Natural killer cell (primary cell): Measurements from ENCODE around the gene MTERF4. TPM values are rescaled to one million over a fixed set of nuclear protein-coding genes. Genes with fewer than 3 reads are reported as not detected.

Experiments used
- ATAC-seq, 3 donors: fragments of 150-1000 bp in 2 of 3; fragments of 200-7000 bp in 1 of 3; cut with Tn5 transposase; 1 replicate in 1 of 3; 2 replicates in 2 of 3; pipeline ENCODE4 v1.10.0; 2021; ENCODE audit warnings: mild to moderate bottlenecking in 2 of 3, moderate library complexity in 2 of 3
- DNase-seq, 2 donors: peaks; one replicate each; pipeline versions ENCODE4 v3.0.0 to v3.0.0-alpha.2; 2013 to 2021; ENCODE audit warnings: mixed read lengths in 1 of 2
- H3K27ac ChIP-seq: one replicate; pipeline ENCODE4 v1.5.1; 2013; ENCODE audit warnings: mild to moderate bottlenecking, low read length
- H3K27me3 ChIP-seq: one replicate; pipeline ENCODE4 v1.6.1; 2013; ENCODE audit warnings: low read length; ENCODE audit not compliant: control insufficient read depth, insufficient read depth
- H3K36me3 ChIP-seq: one replicate; pipeline ENCODE4 v1.6.1; 2013; ENCODE audit warnings: low read length; ENCODE audit not compliant: control insufficient read depth, insufficient read depth
- H3K4me1 ChIP-seq: one replicate; pipeline ENCODE4 v1.6.1; 2013; ENCODE audit warnings: low read length; ENCODE audit not compliant: control insufficient read depth, insufficient read depth
- H3K4me3 ChIP-seq: one replicate; pipeline ENCODE4 v1.5.1; 2013; ENCODE audit warnings: low read length
- H3K9me3 ChIP-seq: one replicate; pipeline ENCODE4 v1.6.1; 2013; ENCODE audit warnings: low read length; ENCODE audit not compliant: control insufficient read depth, insufficient read depth
- H3K27ac Mint-ChIP-seq, 2 donors: one replicate each; pipeline ENCODE4 v1.8.0; 2022; ENCODE audit warnings: mild to moderate bottlenecking in 2 of 2, mixed read lengths in 2 of 2, moderate library complexity in 1 of 2
- H3K27me3 Mint-ChIP-seq, 2 donors: one replicate each; pipeline ENCODE4 v1.8.0; 2022; ENCODE audit warnings: low read depth in 2 of 2, mixed read lengths in 2 of 2
- H3K36me3 Mint-ChIP-seq: one replicate; pipeline ENCODE4 v1.8.0; 2022; ENCODE audit warnings: mixed read lengths
- H3K4me1 Mint-ChIP-seq, 2 donors: one replicate each; pipeline ENCODE4 v1.8.0; 2022; ENCODE audit warnings: mixed read lengths in 2 of 2
- H3K4me3 Mint-ChIP-seq: one replicate; pipeline ENCODE4 v1.8.0; 2022; ENCODE audit warnings: mild to moderate bottlenecking, moderate library complexity, mixed read lengths
- H3K9me3 Mint-ChIP-seq, 2 donors: one replicate each; pipeline ENCODE4 v1.8.0; 2022; ENCODE audit warnings: mixed read lengths in 2 of 2
- CTCF ChIP-seq: fragments of 200-600 bp; IDR thresholded peaks from one replicate; pipeline ENCODE4 v1.8.0; 2022; ENCODE audit warnings: antibody characterized with exemption
- WGBS: methylation state at CpG from one replicate; pipeline ENCODE4 v1.1.7; 2013; ENCODE audit warnings: missing lambda C conversion rate; ENCODE audit not compliant: insufficient coverage; 5-methylcytosine and 5-hydroxymethylcytosine counted together
- intact Hi-C: fragments of 100-400 bp; cut with micrococcal nuclease; formaldehyde crosslinking; loops from one replicate; pipeline ENCODE4 v1.14.2; 2022
- total RNA-seq, 4 donors: library from RNA; stranded (reverse); fragments of 120-200 nt in 1 of 4; gene quantifications; one replicate each; pipeline versions ENCODE4 v1.2.3 to v1.2.4, GENCODE V29; 2013 to 2022

Gene MTERF4
- total RNA-seq, 3 donors from 2014 or later (not counting 1 experiment from before 2014, with no cell fraction given): 38.9 to 45.5 (median 39.2) TPM

- intact Hi-C loops: loop anchor here (5.0 kb wide), 1 partner anchor 208 kb away; the partner anchor contains the start of gene FARP2
- peak in 2 of 3 donors; percentile 11 to 12 for ATAC-seq
- WGBS: under 1% methylated on average over 23 of the region's 23 CpGs
- Mint-ChIP-seq H3K9me3 (no peaks in the 10 kb centered on the region), H3K4me3 (peak overlapping the region; percentile 95), H3K27ac (peak overlapping the region; percentile 89 to 90), H3K27me3 (no peaks in the 10 kb centered on the region), H3K36me3 (no peaks in the 10 kb centered on the region), H3K4me1 (peaks cover 34 to 42% of the 10 kb centered on the region in 2 donors)
- DNase-seq: no peak
- H3K27me3 ChIP-seq: no peaks in the 10 kb centered on the region
- H3K9me3 ChIP-seq: no peaks in the 10 kb centered on the region
- peak overlapping the region; percentile 78 for H3K4me3 ChIP-seq
- no peak for TF ChIP-seq CTCF
- H3K27ac ChIP-seq: peak overlapping the region; percentile 6
- H3K36me3 ChIP-seq: peaks cover 5% of the 10 kb centered on the region
- peaks cover 14% of the 10 kb centered on the region for H3K4me1 ChIP-seq
These were observed 47.5 kb upstream of the MTERF4 start for GRCh38 chr2:241149675-241149924.

- peaks cover 14% of the 10 kb centered on the region for H3K4me1 ChIP-seq
- peak within 1 kb of the TSS; percentile 78 for H3K4me3 ChIP-seq
- DNase-seq: peak; percentile 85 to 96
- no peaks in the 10 kb centered on the region for H3K9me3 Mint-ChIP-seq
- H3K27me3 ChIP-seq: no peaks in the 10 kb centered on the region
- H3K36me3 ChIP-seq: peaks cover 4% of the 10 kb centered on the region
- peak within 1 kb of the TSS; percentile 89 to 90 for H3K27ac Mint-ChIP-seq
- no peak for TF ChIP-seq CTCF
- under 1% methylated on average over 88 of the region's 88 CpGs for WGBS
- peak within 1 kb of the TSS; percentile 6 for H3K27ac ChIP-seq
- ATAC-seq: peak; percentile 82 to 92 (median 83)
- intact Hi-C loops: loop anchor here (5.0 kb wide), 1 partner anchor 208 kb away; the partner anchor contains the start of gene FARP2
- H3K4me3 Mint-ChIP-seq: peak within 1 kb of the TSS; percentile 95
- H3K36me3 Mint-ChIP-seq: no peaks in the 10 kb centered on the region
- H3K9me3 ChIP-seq: no peaks in the 10 kb centered on the region
- H3K27me3 Mint-ChIP-seq: no peaks in the 10 kb centered on the region
- peaks cover 34 to 42% of the 10 kb centered on the region in 2 donors for H3K4me1 Mint-ChIP-seq
These were observed 47.0 kb upstream of the MTERF4 start, which contains the start of gene PASK for GRCh38 chr2:241148891-241149674. Gene PASK (minus strand): TSS chr2:241149472. CDS start chr2:241143032, 6,440 bp downstream.

GRCh38 chr2:241148239-241148638, 46.2 kb upstream of the MTERF4 start:
- Mint-ChIP-seq H3K27me3 (no peaks in the 10 kb centered on the region), H3K36me3 (no peaks in the 10 kb centered on the region), H3K4me1 (peaks cover 34 to 39% of the 10 kb centered on the region in 2 donors), H3K4me3 (peak overlapping the region; percentile 95), H3K27ac (peak overlapping the region; percentile 75 to 89), H3K9me3 (no peaks in the 10 kb centered on the region)
- H3K4me1 ChIP-seq: peaks cover 14% of the 10 kb centered on the region
- no peak overlapping the region for H3K4me3 ChIP-seq
- H3K27ac ChIP-seq: no peak overlapping the region
- DNase-seq: no peak
- H3K36me3 ChIP-seq: peaks cover under 1% of the 10 kb centered on the region
- H3K27me3 ChIP-seq: no peaks in the 10 kb centered on the region
- ATAC-seq: no peak
- no peak for TF ChIP-seq CTCF
- intact Hi-C loops: loop anchor here (5.0 kb wide), 1 partner anchor 209 kb away; the partner anchor contains the start of gene FARP2
- WGBS: 86% methylated on average over 4 of the region's 4 CpGs
- no peaks in the 10 kb centered on the region for H3K9me3 ChIP-seq
